ENCODE measurements around the gene TP53I11.

Gene TP53I11

GRCh38 chr11:44915004-44915403 is 35.7 kb downstream of the TP53I11 start:
- no peak for DNase-seq (ENCODE audit: low read depth)
- no peak overlapping the region for H3K4me3 ChIP-seq (ENCODE audit: low read depth, low read length)
- TF ChIP-seq CTCF (IDR thresholded peaks at IDR 0.05; ENCODE audit: low read depth, low read length, missing control alignments) = no peak
- in situ Hi-C loops (cut with HindIII; ENCODE audit: low sequenced_read_pairs) = no loop called here

- H3K4me3 ChIP-seq (ENCODE audit: low read depth, low read length) = no peak overlapping the region
- in situ Hi-C loops (cut with HindIII; ENCODE audit: low sequenced_read_pairs) = no loop called here
Observed at GRCh38 chr11:44914105-44914504, 36.6 kb downstream of the TP53I11 start.

GRCh38 chr11:44913502-44913901 is 37.2 kb downstream of the TP53I11 start:
- no peak for DNase-seq (ENCODE audit: low read depth)
- no peak for TF ChIP-seq CTCF (IDR thresholded peaks at IDR 0.05; ENCODE audit: low read depth, low read length, missing control alignments)

More at GRCh38 chr11:44914105-44914504, 36.6 kb downstream of the TP53I11 start:
- no peak for TF ChIP-seq CTCF (IDR thresholded peaks at IDR 0.05; ENCODE audit: low read depth, low read length, missing control alignments)
- DNase-seq (ENCODE audit: low read depth) = no peak

GRCh38 chr11:44912270-44912987 is 38.3 kb downstream of the TP53I11 start:
- H3K4me3 ChIP-seq (ENCODE audit: low read depth, low read length) = no peak overlapping the region
- no peak for TF ChIP-seq CTCF (IDR thresholded peaks at IDR 0.05; ENCODE audit: low read depth, low read length, missing control alignments)
- in situ Hi-C loops (cut with HindIII; ENCODE audit: low sequenced_read_pairs) = no loop called here
- no peak for DNase-seq (ENCODE audit: low read depth)

More at GRCh38 chr11:44913502-44913901, 37.2 kb downstream of the TP53I11 start:
- in situ Hi-C loops (cut with HindIII; ENCODE audit: low sequenced_read_pairs) = no loop called here
- no peak overlapping the region for H3K4me3 ChIP-seq (ENCODE audit: low read depth, low read length)

- peak; percentile 76 for DNase-seq (ENCODE audit: low read depth)
- peak; percentile 73 for TF ChIP-seq CTCF (IDR thresholded peaks at IDR 0.05; ENCODE audit: low read depth, low read length, missing control alignments)
- H3K4me3 ChIP-seq (ENCODE audit: low read depth, low read length) = no peak overlapping the region
- in situ Hi-C loops (cut with HindIII; ENCODE audit: low sequenced_read_pairs) = no loop called here
Observed at GRCh38 chr11:44911029-44911814, 39.5 kb downstream of the TP53I11 start.

- no peak for DNase-seq (ENCODE audit: low read depth)
- in situ Hi-C loops (cut with HindIII; ENCODE audit: low sequenced_read_pairs) = no loop called here
- no peak overlapping the region for H3K4me3 ChIP-seq (ENCODE audit: low read depth, low read length)
- no peak for TF ChIP-seq CTCF (IDR thresholded peaks at IDR 0.05; ENCODE audit: low read depth, low read length, missing control alignments)
Observed at GRCh38 chr11:44910591-44910990, 40.1 kb downstream of the TP53I11 start.
